Subcutaneous adipose tissue (tissue), 4 donors: ENCODE measurements around the gene UBR7. TPM values are rescaled to one million over a fixed set of nuclear protein-coding genes. Genes with fewer than 3 reads are reported as not detected.

Source experiments
- total RNA-seq, 4 donors: library from RNA; depleted of rRNA; stranded (reverse); fragments of >200 nt; gene quantifications; one replicate each; pipeline ENCODE4 v1.1.0, GENCODE V29; 2016
- TF ChIP-seq, protein P1 (sequence below): fragments of 450-650 bp; IDR thresholded peaks from one replicate; pipeline ENCODE4 v1.5.1; 2016; ENCODE audit warnings: low read depth, mild to moderate bottlenecking, control low read depth, antibody characterized with exemption, moderate library complexity

UBR7 gene
- total RNA-seq, 4 donors from 2014 or later, result 20.4 to 30.8 (median 25.8) TPM

- TF ChIP-seq, protein P1, sequence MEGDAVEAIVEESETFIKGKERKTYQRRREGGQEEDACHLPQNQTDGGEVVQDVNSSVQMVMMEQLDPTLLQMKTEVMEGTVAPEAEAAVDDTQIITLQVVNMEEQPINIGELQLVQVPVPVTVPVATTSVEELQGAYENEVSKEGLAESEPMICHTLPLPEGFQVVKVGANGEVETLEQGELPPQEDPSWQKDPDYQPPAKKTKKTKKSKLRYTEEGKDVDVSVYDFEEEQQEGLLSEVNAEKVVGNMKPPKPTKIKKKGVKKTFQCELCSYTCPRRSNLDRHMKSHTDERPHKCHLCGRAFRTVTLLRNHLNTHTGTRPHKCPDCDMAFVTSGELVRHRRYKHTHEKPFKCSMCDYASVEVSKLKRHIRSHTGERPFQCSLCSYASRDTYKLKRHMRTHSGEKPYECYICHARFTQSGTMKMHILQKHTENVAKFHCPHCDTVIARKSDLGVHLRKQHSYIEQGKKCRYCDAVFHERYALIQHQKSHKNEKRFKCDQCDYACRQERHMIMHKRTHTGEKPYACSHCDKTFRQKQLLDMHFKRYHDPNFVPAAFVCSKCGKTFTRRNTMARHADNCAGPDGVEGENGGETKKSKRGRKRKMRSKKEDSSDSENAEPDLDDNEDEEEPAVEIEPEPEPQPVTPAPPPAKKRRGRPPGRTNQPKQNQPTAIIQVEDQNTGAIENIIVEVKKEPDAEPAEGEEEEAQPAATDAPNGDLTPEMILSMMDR, result no peak
These were observed 33.6 kb downstream of the UBR7 start for GRCh38 chr14:93240678-93241000.

DNA sequence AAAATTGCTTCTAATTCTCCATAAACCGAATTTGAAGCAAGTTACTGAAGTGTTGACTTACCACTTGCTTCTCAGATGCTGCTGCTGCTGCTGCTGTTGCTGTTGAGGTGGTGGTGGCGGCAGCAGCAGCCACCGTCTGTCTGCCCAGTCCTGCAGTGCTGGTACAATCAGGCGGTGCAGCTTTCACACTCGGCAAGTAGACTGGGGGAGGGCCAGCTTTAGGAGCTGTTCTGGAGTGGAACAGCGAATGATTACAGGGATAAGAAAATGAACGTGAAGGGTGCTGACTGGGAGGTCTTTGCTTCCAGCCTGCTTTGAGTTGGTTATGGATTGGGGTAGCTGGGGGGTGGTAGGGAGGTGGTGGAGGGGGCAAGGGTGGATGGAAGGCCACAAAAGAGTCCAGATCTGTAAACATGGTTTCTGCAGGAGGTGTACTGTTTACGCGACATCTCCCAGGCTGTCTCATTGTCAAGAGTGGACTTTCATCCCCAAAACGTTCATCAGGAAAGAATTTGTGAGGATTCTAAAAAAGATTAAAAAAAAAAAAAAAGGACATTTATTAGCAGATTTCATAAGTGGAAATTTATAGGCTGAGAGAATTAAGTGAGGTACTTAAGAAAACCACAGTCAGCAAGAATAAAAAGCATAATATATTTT, 38.8 kb downstream of the UBR7 start:
- TF ChIP-seq, protein P1, result no peak

DNA sequence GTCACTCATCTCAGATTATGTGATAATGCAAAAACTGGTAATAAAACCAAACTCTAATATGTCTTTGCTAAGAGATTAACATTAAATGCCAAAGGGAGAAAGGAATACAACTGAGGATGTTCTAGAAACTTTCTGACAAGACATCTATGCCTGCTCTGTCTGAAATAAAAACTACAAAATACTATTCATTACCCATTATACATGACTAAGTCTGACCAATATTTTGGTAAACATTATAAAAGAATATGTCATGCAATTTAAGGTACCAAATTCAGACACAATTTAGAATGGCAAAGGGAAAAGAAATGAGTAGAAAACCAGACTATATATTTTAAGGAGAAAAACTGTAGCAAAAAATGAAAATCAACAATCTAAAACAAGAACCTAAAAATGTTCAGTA, 39.5 kb downstream of the UBR7 start:
- TF ChIP-seq, protein P1, result no peak

- TF ChIP-seq, protein P1, result no peak
These were observed 42.2 kb downstream of the UBR7 start for GRCh38 chr14:93249128-93249831.

DNA sequence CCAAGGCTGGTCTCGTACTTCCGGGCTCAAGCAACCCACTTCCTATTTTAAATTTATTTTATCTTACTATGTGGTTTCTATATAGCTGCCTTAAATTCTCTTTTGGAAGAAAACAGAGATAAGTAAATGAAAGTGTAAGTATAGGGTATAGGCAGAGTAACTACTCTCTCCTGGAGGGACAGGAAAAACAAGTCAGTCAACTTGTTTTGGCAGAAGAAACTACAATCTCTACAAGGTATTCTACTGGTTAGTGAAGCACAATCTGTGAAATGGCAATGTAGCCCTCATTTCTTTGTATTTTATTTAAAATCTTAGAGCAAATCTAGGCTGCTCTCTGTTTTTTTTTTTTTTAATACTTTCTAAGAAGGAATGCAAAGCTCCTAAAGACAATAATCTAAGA, 55.4 kb downstream of the UBR7 start:
- TF ChIP-seq, protein P1, result no peak

DNA sequence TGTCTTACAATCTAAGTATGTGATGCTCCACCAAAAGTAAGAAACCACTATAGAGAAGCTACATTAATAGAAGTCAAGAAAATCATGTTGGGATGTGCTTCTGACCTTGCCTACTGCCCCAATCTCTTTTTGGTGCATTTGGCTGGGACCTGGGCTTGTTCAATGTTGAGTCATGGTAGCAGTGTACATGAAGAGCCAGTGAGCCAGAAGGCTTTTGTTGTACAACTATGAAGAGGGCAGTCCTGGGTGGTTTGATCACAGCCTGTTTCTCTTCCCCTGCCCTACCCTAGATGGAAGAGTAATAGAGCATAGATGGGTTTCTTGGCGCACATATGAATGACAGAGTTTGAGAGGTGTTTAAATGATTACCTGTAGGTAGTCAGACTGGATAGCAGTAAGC, 56.4 kb downstream of the UBR7 start:
- TF ChIP-seq, protein P1, result no peak

GRCh38 chr14:93266127-93266526, 59.1 kb downstream of the UBR7 start:
- TF ChIP-seq, protein P1, result no peak
